Measurements from ENCODE around the gene PLPPR3.

DNA sequence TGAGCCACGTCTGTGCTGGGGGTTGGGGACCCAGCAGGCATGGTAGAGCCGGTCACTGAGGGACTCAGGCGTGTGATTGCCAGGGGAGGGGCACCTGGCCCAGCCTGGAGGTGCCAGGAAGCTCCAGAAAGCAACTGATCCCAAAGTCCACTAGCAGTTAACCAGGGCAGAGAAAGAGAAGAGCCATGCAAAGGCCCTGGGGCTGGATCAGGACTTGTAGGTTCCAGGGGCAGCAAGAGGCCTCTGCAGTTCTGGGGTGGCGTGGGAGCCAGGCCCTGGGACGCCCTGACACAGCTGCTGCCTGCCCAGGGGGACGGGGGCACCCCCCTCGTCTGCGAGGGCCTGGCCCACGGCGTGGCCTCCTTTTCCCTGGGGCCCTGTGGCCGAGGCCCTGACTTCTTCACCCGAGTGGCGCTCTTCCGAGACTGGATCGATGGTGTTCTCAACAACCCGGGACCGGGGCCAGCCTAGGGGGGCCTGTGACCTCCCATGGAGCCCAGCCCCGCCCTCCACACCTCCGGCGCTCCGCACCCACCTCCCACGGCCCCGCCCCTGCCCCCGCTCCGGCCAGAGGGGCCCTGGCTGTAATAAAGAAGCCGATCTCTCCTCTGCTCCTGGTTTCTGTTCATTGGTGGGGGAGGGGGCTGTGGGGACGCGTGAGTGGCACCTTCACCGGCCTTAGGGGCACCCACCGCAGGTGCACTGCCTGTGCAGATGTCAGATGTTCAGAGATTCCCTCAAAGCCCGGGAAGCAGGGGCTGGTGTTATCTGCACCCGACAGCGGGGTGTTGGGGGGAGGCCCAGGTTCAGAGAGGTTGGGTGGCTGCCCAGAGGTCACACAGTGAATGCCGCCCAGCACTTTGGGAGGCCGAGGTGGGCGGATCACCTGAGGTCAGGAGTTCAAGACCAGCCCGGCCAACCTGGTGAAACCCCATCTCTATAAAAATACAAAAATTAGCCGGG is 9.9 kb upstream of the PLPPR3 start:
- no peak for TF ChIP-seq HNF4A (conservative IDR thresholded peaks at IDR 0.05)
- no peak for TF ChIP-seq YY1 (IDR thresholded peaks at IDR 0.05)
